PC-3 (cell line): ENCODE measurements around the gene CDK1. TPM values are rescaled to one million over a fixed set of nuclear protein-coding genes. Genes with fewer than 3 reads are reported as not detected.

ENCODE experiments used
- ATAC-seq: fragments of 200-7000 bp; cut with Tn5 transposase; 2 replicates; pipeline ENCODE4 v1.9.1; 2020; ENCODE audit warnings: mild to moderate bottlenecking, moderate library complexity
- BruUV-seq: library from RNA; stranded (reverse); fragments of 400-500 nt; replicated peaks from 2 replicates; lab custom pipeline; 2021; lab: Mats Ljungman, UMichigan
- CTCF ChIA-PET: fragments of 300-600 bp; sonication (Branson Sonifier 250); formaldehyde crosslinking; loops from one replicate; lab custom pipeline; 2022; ENCODE audit warnings: antibody characterized with exemption; lab: Charles Lee
- POLR2A ChIA-PET: fragments of 300-600 bp; sonication (Branson Sonifier 250); formaldehyde crosslinking; loops from one replicate; lab custom pipeline; 2022; ENCODE audit warnings: antibody characterized with exemption; ENCODE audit not compliant: unreplicated experiment; lab: Charles Lee
- DNase-seq: peaks from one replicate; pipeline ENCODE4 v3.0.0-alpha.2; 2015
- H2AFZ ChIP-seq: fragments of 300-600 bp; sonication (generic); 2 replicates; pipeline ENCODE4 v1.6.0; 2016; ENCODE audit warnings: antibody characterized with exemption, low read length
- H3F3A ChIP-seq: fragments of 300-600 bp; sonication (generic); one replicate; pipeline ENCODE4 v1.6.0; 2017; ENCODE audit warnings: antibody characterized with exemption, low read length, control low read depth, mild to moderate bottlenecking; ENCODE audit not compliant: unreplicated experiment
- H3K27ac ChIP-seq: fragments of 300-600 bp; sonication (generic); 2 replicates; pipeline ENCODE4 v1.5.1; 2016; ENCODE audit warnings: mild to moderate bottlenecking, low read length
- H3K27me3 ChIP-seq: fragments of 300-600 bp; sonication (generic); 2 replicates; pipeline ENCODE4 v1.6.1; 2016; ENCODE audit warnings: low read length, mixed read lengths
- H3K36me3 ChIP-seq: fragments of 300-600 bp; sonication (generic); 2 replicates; pipeline ENCODE4 v1.6.1; 2016; ENCODE audit warnings: low read depth, mixed run types, low read length, mixed read lengths
- H3K4me1 ChIP-seq: fragments of 300-600 bp; sonication (generic); 2 replicates; pipeline ENCODE4 v1.5.1; 2016; ENCODE audit warnings: low read length; ENCODE audit not compliant: insufficient read depth
- H3K4me2 ChIP-seq: fragments of 300-600 bp; sonication (generic); 2 replicates; pipeline ENCODE4 v1.6.0; 2016; ENCODE audit warnings: low read length
- H3K4me3 ChIP-seq: fragments of 300-600 bp; sonication (generic); 2 replicates; pipeline ENCODE4 v1.5.1; 2016; ENCODE audit warnings: mild to moderate bottlenecking, low read length, mixed read lengths
- H3K79me2 ChIP-seq: fragments of 300-600 bp; sonication (generic); 2 replicates; pipeline ENCODE4 v1.6.1; 2017; ENCODE audit warnings: low read length, mixed read lengths
- H3K9ac ChIP-seq: fragments of 300-600 bp; sonication (generic); 2 replicates; pipeline ENCODE4 v1.6.0; 2016; ENCODE audit warnings: mild to moderate bottlenecking, low read length
- H3K9me2 ChIP-seq: fragments of 300-600 bp; sonication (generic); replicated peaks from 2 replicates; pipeline ENCODE4 v1.6.1; 2016; ENCODE audit warnings: mixed run types, low read length, mixed read lengths
- H3K9me3 ChIP-seq: fragments of 300-600 bp; sonication (generic); 2 replicates; pipeline ENCODE4 v1.6.1; 2016; ENCODE audit warnings: low read length, mixed read lengths
- H4K20me1 ChIP-seq: fragments of 300-600 bp; sonication (generic); 2 replicates; pipeline ENCODE4 v1.6.1; 2016; ENCODE audit warnings: low read length, mixed read lengths
- EZH2 ChIP-seq: fragments of 300-600 bp; sonication (generic); IDR thresholded peaks from one replicate; pipeline ENCODE4 v1.6.1; 2017; ENCODE audit warnings: antibody characterized with exemption, mild to moderate bottlenecking, low read length; ENCODE audit not compliant: unreplicated experiment
- EZH2phosphoT487 ChIP-seq: fragments of 300-600 bp; sonication (generic); IDR thresholded peaks from 2 replicates; pipeline ENCODE4 v1.6.1; 2018; ENCODE audit warnings: mild to moderate bottlenecking, antibody characterized with exemption, low read length, borderline replicate concordance
- intact Hi-C: fragments of 100-400 bp; cut with micrococcal nuclease; formaldehyde crosslinking; loops from 2 replicates; pipeline ENCODE4 v1.9.0; 2023
- total RNA-seq: library from RNA; depleted of rRNA; stranded (reverse); fragments of >200 nt; gene quantifications from 2 replicates; pipeline ENCODE4 v1.2.3, GENCODE V29; 2014
- TF ChIP-seq, protein P1 (sequence below): fragments of 300-600 bp; sonication (generic); conservative IDR thresholded peaks from 2 replicates; pipeline ENCODE4 v1.5.1; 2017; ENCODE audit warnings: antibody characterized with exemption, low read depth, mild to moderate bottlenecking, low read length

Gene CDK1
- total RNA-seq, 1 experiment from 2014 or later = 202 TPM

GRCh38 chr10:60731134-60731885 is 47.0 kb upstream of the CDK1 start:
- peak overlapping the region; percentile 75 for H3K4me3 ChIP-seq
- H3K9me2 ChIP-seq = no peaks in the 10 kb centered on the region
- intact Hi-C loops = no loop called here
- peak overlapping the region; percentile 1; the same call in 1 of the 2 replicates for H3K27ac ChIP-seq
- TF ChIP-seq, protein P1, sequence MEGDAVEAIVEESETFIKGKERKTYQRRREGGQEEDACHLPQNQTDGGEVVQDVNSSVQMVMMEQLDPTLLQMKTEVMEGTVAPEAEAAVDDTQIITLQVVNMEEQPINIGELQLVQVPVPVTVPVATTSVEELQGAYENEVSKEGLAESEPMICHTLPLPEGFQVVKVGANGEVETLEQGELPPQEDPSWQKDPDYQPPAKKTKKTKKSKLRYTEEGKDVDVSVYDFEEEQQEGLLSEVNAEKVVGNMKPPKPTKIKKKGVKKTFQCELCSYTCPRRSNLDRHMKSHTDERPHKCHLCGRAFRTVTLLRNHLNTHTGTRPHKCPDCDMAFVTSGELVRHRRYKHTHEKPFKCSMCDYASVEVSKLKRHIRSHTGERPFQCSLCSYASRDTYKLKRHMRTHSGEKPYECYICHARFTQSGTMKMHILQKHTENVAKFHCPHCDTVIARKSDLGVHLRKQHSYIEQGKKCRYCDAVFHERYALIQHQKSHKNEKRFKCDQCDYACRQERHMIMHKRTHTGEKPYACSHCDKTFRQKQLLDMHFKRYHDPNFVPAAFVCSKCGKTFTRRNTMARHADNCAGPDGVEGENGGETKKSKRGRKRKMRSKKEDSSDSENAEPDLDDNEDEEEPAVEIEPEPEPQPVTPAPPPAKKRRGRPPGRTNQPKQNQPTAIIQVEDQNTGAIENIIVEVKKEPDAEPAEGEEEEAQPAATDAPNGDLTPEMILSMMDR = no peak
- TF ChIP-seq EZH2 (no peak), EZH2phosphoT487 (no peak)
- DNase-seq (peak; percentile 60), ATAC-seq (no peak)
- no peaks in the 10 kb centered on the region for H3K27me3 ChIP-seq
- POLR2A ChIA-PET = no interaction called here
- H3K4me1 ChIP-seq = peaks cover 67% of the 10 kb centered on the region
- peaks cover 6% of the 10 kb centered on the region for H3F3A ChIP-seq
- peak overlapping the region; percentile 71; the same call in 1 of the 2 replicates for H3K9ac ChIP-seq
- no peaks in the 10 kb centered on the region for H4K20me1 ChIP-seq
- no peaks in the 10 kb centered on the region for H3K36me3 ChIP-seq
- no peaks in the 10 kb centered on the region for H3K9me3 ChIP-seq
- no TSS peak for BruUV-seq
- peak overlapping the region; percentile 81 for H2AFZ ChIP-seq
- peaks cover 67% of the 10 kb centered on the region for H3K79me2 ChIP-seq
- peak overlapping the region; percentile 82 for H3K4me2 ChIP-seq
- CTCF ChIA-PET = interaction anchor here (0.7 kb wide), 1 partner anchor 76 kb away, joined by 3 read pairs; no protein-coding TSS in a partner anchor

DNA sequence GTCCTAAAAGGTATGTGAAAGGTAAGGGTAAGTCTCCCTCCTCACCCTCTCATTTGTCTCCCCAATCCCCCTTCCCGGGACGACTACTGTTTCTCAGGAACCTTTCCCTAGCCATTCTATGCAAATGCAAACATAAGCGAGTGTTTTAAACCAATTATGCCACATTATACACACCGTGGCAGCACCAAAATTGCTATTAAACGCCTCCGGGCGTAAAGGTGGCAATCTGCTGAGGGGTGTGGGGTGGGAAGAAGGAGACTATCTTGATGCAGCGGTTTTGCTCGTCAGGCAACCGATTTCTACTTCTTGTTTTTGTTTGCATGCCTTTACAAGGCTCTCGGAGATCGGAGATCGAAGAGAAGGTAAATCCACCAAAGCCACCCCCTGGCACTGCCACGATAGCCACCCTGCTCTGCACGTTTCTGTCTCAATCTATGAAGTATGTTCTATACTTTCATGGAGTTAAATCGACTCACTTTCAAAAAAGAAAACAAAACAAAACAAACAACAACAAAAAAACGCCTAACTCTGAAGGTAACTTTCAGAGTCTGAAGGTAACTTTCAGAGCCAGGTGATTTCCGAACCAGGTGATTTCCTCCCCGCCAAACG is 46.0 kb upstream of the CDK1 start:
- H4K20me1 ChIP-seq = no peaks in the 10 kb centered on the region
- no peak for ATAC-seq
- peak overlapping the region; percentile 81 for H2AFZ ChIP-seq
- H3K9me2 ChIP-seq = no peaks in the 10 kb centered on the region
- H3K9ac ChIP-seq = peak overlapping the region; percentile 71
- no peak overlapping the region for H3K27ac ChIP-seq
- ChIA-PET POLR2A (no interaction called here), CTCF (no interaction called here)
- H3K4me2 ChIP-seq = peak overlapping the region; percentile 82
- peaks cover 6% of the 10 kb centered on the region for H3F3A ChIP-seq
- peaks cover 58% of the 10 kb centered on the region for H3K79me2 ChIP-seq
- intact Hi-C loops = loop anchor here (1.0 kb wide), 1 partner anchor 13 kb away; no protein-coding TSS in a partner anchor
- BruUV-seq = TSS peak; percentile 35
- no peaks in the 10 kb centered on the region for H3K9me3 ChIP-seq
- H3K27me3 ChIP-seq = no peaks in the 10 kb centered on the region
- H3K36me3 ChIP-seq = no peaks in the 10 kb centered on the region
- H3K4me3 ChIP-seq = peak overlapping the region; percentile 75
- peaks cover 60% of the 10 kb centered on the region for H3K4me1 ChIP-seq
- DNase-seq = peak; percentile 56
- TF ChIP-seq EZH2 = no peak
- TF ChIP-seq, protein P1 = no peak
- TF ChIP-seq EZH2phosphoT487 = no peak
